DOHH2 (cell line): ENCODE results near the gene PEMT.

Source experiments
- H3F3A ChIP-seq: fragments of 200-600 bp; sonication (generic), shearing (Covaris generic); 2 replicates; pipeline ENCODE4 v1.6.0; 2016; ENCODE audit warnings: antibody characterized with exemption, mild to moderate bottlenecking; ENCODE audit not compliant: control insufficient read depth, insufficient read depth
- H3K27ac ChIP-seq: fragments of 200-600 bp; sonication (generic); 2 replicates; pipeline ENCODE4 v1.5.1; 2014; ENCODE audit warnings: low read depth, mild to moderate bottlenecking, low read length, moderate library complexity
- H3K27me3 ChIP-seq: fragments of 200-600 bp; sonication (generic); 2 replicates; pipeline ENCODE4 v1.6.1; 2014; ENCODE audit warnings: mild to moderate bottlenecking, low read length, mixed read lengths; ENCODE audit not compliant: control insufficient read depth
- H3K36me3 ChIP-seq: fragments of 200-600 bp; sonication (generic); 2 replicates; pipeline ENCODE4 v1.6.1; 2014; ENCODE audit warnings: mild to moderate bottlenecking, low read length, moderate library complexity, mixed read lengths; ENCODE audit not compliant: control insufficient read depth
- H3K4me1 ChIP-seq: fragments of 200-600 bp; sonication (generic); 2 replicates; pipeline ENCODE4 v1.6.1; 2014; ENCODE audit warnings: mild to moderate bottlenecking, low read length, mixed read lengths; ENCODE audit not compliant: control insufficient read depth
- H3K4me2 ChIP-seq: fragments of 200-600 bp; sonication (generic); 2 replicates; pipeline ENCODE4 v1.6.0; 2014; ENCODE audit warnings: mild to moderate bottlenecking, low read length, moderate library complexity
- H3K4me3 ChIP-seq: fragments of 200-600 bp; sonication (generic); 2 replicates; pipeline ENCODE4 v1.5.1; 2014; ENCODE audit warnings: mild to moderate bottlenecking, low read length, mixed read lengths
- H3K79me2 ChIP-seq: fragments of 200-600 bp; sonication (generic); 2 replicates; pipeline ENCODE4 v1.6.1; 2014; ENCODE audit warnings: mild to moderate bottlenecking, low read length, mixed read lengths; ENCODE audit not compliant: control insufficient read depth
- H3K9me2 ChIP-seq: fragments of 200-600 bp; sonication (generic); replicated peaks from 2 replicates; pipeline ENCODE4 v1.6.1; 2014; ENCODE audit warnings: mild to moderate bottlenecking, low read length, mixed read lengths; ENCODE audit not compliant: control insufficient read depth
- H3K9me3 ChIP-seq: fragments of 200-600 bp; sonication (generic); 2 replicates; pipeline ENCODE4 v1.6.1; 2014; ENCODE audit warnings: antibody characterized with exemption, low read length, mixed read lengths; ENCODE audit not compliant: control insufficient read depth, insufficient read depth
- H4K20me1 ChIP-seq: fragments of 200-600 bp; sonication (generic); 2 replicates; pipeline ENCODE4 v1.6.0; 2014; ENCODE audit warnings: low read depth, mild to moderate bottlenecking, antibody characterized with exemption, low read length, moderate library complexity; ENCODE audit not compliant: control insufficient read depth, insufficient read depth
- EZH2phosphoT487 ChIP-seq: fragments of 200-600 bp; sonication (generic); IDR thresholded peaks from 2 replicates; pipeline ENCODE4 v1.6.1; 2017; ENCODE audit warnings: borderline replicate concordance, mild to moderate bottlenecking, antibody characterized with exemption, low read length, moderate library complexity, mixed read lengths
- TF ChIP-seq, protein P1 (sequence below): fragments of 200-600 bp; sonication (generic); IDR thresholded peaks from one replicate; pipeline ENCODE4 v1.5.1; 2014; ENCODE audit warnings: antibody characterized with exemption, mild to moderate bottlenecking, low read depth, low read length; ENCODE audit not compliant: poor library complexity, severe bottlenecking

Gene PEMT

DNA sequence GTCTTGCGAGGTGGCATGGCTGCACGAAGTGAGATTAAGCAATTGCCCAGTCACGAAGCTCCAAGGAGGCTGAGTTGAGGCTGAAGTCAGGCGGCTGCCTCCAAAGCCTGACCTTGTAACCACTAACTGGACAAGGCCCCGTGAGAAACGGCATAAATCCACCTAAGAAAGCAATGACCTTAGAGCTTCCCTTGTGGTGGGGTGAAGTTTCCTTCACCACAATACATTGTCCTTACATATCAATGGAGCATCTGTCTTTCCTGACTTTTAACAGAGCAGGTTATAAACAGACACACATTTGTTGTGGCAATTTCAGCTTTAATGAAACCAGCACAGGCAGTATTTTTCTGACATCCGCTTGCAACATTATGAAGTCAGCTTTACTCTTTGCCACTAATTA lies 117.2 kb downstream of the PEMT start:
- no peaks in the 10 kb centered on the region for H3F3A ChIP-seq
- no peak overlapping the region for H3K27ac ChIP-seq
- H3K36me3 ChIP-seq, result peaks cover 16% of the 10 kb centered on the region
- H3K27me3 ChIP-seq, result peaks cover 20% of the 10 kb centered on the region
- H3K4me1 ChIP-seq, result peaks cover 18% of the 10 kb centered on the region
- H3K79me2 ChIP-seq, result peaks cover 25% of the 10 kb centered on the region
- no peaks in the 10 kb centered on the region for H4K20me1 ChIP-seq
- H3K4me2 ChIP-seq, result no peak overlapping the region
- no peaks in the 10 kb centered on the region for H3K9me3 ChIP-seq
- no peaks in the 10 kb centered on the region for H3K9me2 ChIP-seq
- H3K4me3 ChIP-seq, result no peak overlapping the region
- no peak for TF ChIP-seq EZH2phosphoT487
- TF ChIP-seq, protein P1, sequence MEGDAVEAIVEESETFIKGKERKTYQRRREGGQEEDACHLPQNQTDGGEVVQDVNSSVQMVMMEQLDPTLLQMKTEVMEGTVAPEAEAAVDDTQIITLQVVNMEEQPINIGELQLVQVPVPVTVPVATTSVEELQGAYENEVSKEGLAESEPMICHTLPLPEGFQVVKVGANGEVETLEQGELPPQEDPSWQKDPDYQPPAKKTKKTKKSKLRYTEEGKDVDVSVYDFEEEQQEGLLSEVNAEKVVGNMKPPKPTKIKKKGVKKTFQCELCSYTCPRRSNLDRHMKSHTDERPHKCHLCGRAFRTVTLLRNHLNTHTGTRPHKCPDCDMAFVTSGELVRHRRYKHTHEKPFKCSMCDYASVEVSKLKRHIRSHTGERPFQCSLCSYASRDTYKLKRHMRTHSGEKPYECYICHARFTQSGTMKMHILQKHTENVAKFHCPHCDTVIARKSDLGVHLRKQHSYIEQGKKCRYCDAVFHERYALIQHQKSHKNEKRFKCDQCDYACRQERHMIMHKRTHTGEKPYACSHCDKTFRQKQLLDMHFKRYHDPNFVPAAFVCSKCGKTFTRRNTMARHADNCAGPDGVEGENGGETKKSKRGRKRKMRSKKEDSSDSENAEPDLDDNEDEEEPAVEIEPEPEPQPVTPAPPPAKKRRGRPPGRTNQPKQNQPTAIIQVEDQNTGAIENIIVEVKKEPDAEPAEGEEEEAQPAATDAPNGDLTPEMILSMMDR, result no peak

GRCh38 chr17:17472333-17472920 lies 119.1 kb downstream of the PEMT start:
- peaks cover 23% of the 10 kb centered on the region for H3K27me3 ChIP-seq
- no peaks in the 10 kb centered on the region for H3F3A ChIP-seq
- no peak overlapping the region for H3K4me2 ChIP-seq
- no peak overlapping the region for H3K27ac ChIP-seq
- no peaks in the 10 kb centered on the region for H3K9me3 ChIP-seq
- no peak for TF ChIP-seq EZH2phosphoT487
- TF ChIP-seq, protein P1, result no peak
- H3K9me2 ChIP-seq, result no peaks in the 10 kb centered on the region
- peaks cover 6% of the 10 kb centered on the region for H3K79me2 ChIP-seq
- peaks cover 6% of the 10 kb centered on the region; the same call in 1 of the 2 replicates for H3K36me3 ChIP-seq
- peaks cover 3% of the 10 kb centered on the region for H3K4me1 ChIP-seq
- no peak overlapping the region for H3K4me3 ChIP-seq
- H4K20me1 ChIP-seq, result no peaks in the 10 kb centered on the region

DNA sequence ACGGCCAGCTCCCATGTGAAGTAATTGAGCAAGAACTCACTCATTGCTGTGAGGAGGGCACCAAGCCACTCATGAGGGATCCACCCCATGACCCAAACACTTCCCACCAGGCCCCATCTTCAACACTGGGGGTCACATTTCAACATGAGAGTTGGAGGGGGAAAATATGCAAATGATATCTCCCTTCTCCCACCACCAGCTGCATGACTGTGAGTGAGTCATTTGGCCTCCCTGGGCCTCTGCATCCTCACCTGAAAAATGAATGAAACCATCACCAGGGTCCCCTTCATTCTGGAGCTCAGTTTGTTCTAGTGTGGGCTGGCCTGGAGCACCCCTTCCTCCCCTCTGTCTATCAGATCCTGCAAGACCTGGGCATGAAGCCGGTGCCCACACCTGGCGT lies 121.5 kb downstream of the PEMT start:
- TF ChIP-seq EZH2phosphoT487, result no peak
- TF ChIP-seq, protein P1, result no peak
- Histone ChIP-seq H3K79me2 (no peaks in the 10 kb centered on the region), H3K4me3 (no peak overlapping the region)

More for the DNA sequence above, 121.5 kb downstream of the PEMT start:
- Histone ChIP-seq H3K9me2 (no peaks in the 10 kb centered on the region), H3F3A (no peaks in the 10 kb centered on the region), H3K9me3 (no peaks in the 10 kb centered on the region), H3K4me1 (no peaks in the 10 kb centered on the region), H3K27me3 (peaks cover 40% of the 10 kb centered on the region), H3K36me3 (no peaks in the 10 kb centered on the region), H4K20me1 (no peaks in the 10 kb centered on the region), H3K27ac (no peak overlapping the region), H3K4me2 (no peak overlapping the region)
